Tibial nerve (tissue), 4 donors: ENCODE measurements around the gene EPM2A. TPM values are rescaled to one million over a fixed set of nuclear protein-coding genes. Genes with fewer than 3 reads are reported as not detected.

Experiments used
- DNase-seq, 2 donors: peaks; one replicate each; pipeline ENCODE4 v3.0.0-alpha.2; 2019; ENCODE audit warnings: low spot score in 2 of 2
- H3K27ac ChIP-seq, 4 donors: fragments of 200-600 bp; sonication (generic) in 3 of 4; one replicate each; pipeline ENCODE4 v1.5.1; 2017 to 2019; ENCODE audit warnings: mild to moderate bottlenecking in 1 of 4
- H3K27me3 ChIP-seq, 2 donors: fragments of 200-600 bp; sonication (generic) in 1 of 2; one replicate each; pipeline versions ENCODE4 v1.5.1 to v1.6.0; 2017 to 2019
- H3K36me3 ChIP-seq, 3 donors: fragments of 200-600 bp; sonication (generic); one replicate each; pipeline ENCODE4 v1.5.1; 2018 to 2019
- H3K4me1 ChIP-seq, 4 donors: fragments of 200-600 bp; sonication (generic) in 3 of 4; one replicate each; pipeline ENCODE4 v1.5.1; 2017 to 2019
- H3K4me3 ChIP-seq, 4 donors: fragments of 200-600 bp; sonication (generic) in 3 of 4; one replicate each; pipeline ENCODE4 v1.5.1; 2017 to 2019; ENCODE audit warnings: mild to moderate bottlenecking in 1 of 4, moderate library complexity in 1 of 4
- H3K9me3 ChIP-seq, 4 donors: fragments of 200-600 bp; sonication (generic) in 3 of 4; one replicate each; pipeline ENCODE4 v1.5.1; 2017 to 2019
- CTCF ChIP-seq, 5 experiments: fragments of 200-600 bp in 3 of 5; fragments of 450-650 bp in 2 of 5; sonication (generic) in 3 of 5; IDR thresholded peaks; one replicate each; pipeline ENCODE4 v1.5.1; 2016 to 2019; ENCODE audit warnings: antibody characterized with exemption in 5 of 5, mild to moderate bottlenecking in 3 of 5, moderate library complexity in 2 of 5
- EP300 ChIP-seq, 2 donors: sonication (generic); formaldehyde crosslinking; IDR thresholded peaks; one replicate each; pipeline ENCODE4 v1.6.1; 2017; ENCODE audit warnings: antibody characterized with exemption in 2 of 2, mild to moderate bottlenecking in 1 of 2
- POLR2A ChIP-seq, 2 donors: fragments of 450-650 bp; IDR thresholded peaks; one replicate each; pipeline ENCODE4 v1.6.1; 2017; ENCODE audit warnings: antibody characterized with exemption in 2 of 2, mild to moderate bottlenecking in 2 of 2, moderate library complexity in 2 of 2
- WGBS, 2 donors: methylation state at CpG; one replicate each; pipeline ENCODE4 v1.1.5; 2018; 5-methylcytosine and 5-hydroxymethylcytosine counted together
- total RNA-seq, 4 donors: library from RNA; depleted of rRNA; stranded (reverse); fragments of >200 nt; gene quantifications; one replicate each; pipeline ENCODE4 v1.1.0, GENCODE V29; 2016

Gene EPM2A
- total RNA-seq, 4 donors from 2014 or later = 14.7 to 24.9 (median 20.3) TPM

DNA sequence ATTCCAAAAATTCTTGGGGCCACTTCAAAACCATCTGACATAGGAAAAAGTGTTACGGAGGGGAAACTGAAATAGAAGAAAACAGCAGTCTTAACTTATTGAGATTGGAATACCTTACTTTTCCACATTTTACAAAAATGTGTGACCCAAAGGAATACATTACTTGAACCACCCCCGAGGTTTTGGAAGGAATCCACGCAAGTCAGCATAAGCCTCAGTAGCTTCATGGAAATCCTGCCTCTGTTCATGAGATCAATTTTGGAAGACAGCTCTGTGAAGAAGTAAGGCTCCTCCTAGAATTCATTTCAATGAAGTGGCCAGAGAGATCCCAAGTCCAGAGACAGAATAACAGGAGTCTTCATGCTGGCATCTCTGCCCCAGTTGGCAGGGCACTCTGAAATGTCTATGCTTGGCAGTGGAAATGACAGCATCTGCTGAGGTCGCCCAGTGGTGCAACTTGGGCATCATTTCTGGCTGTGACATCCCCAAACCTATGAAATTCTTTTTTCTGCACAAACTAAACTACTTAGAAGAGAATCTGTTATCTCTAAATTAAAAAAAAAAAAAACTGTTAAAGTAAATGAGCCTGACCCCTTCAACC is 132.5 kb downstream of the EPM2A start:
- no peak for TF ChIP-seq CTCF (IDR thresholded peaks at IDR 0.05)
- no peak for TF ChIP-seq POLR2A (IDR thresholded peaks at IDR 0.05)
- no peak for TF ChIP-seq EP300 (IDR thresholded peaks at IDR 0.05)
- no peak for DNase-seq
- H3K27ac ChIP-seq = no peak overlapping the region
- no peaks in the 10 kb centered on the region for H3K27me3 ChIP-seq
- H3K4me3 ChIP-seq = no peak overlapping the region
- 64 to 68% methylated on average over 4 of the region's 4 CpGs for WGBS, 2 donors
- peaks cover 0 to 8% (median 0%) of the 10 kb centered on the region in 4 donors for H3K9me3 ChIP-seq
- no peaks in the 10 kb centered on the region for H3K36me3 ChIP-seq
- no peaks in the 10 kb centered on the region for H3K4me1 ChIP-seq

GRCh38 chr6:145601397-145601796 is 133.9 kb downstream of the EPM2A start:
- H3K9me3 ChIP-seq = peaks cover 0 to 11% (median 3%) of the 10 kb centered on the region in 4 donors
- no peak for TF ChIP-seq POLR2A (IDR thresholded peaks at IDR 0.05)
- TF ChIP-seq EP300 (IDR thresholded peaks at IDR 0.05) = no peak
- TF ChIP-seq CTCF (IDR thresholded peaks at IDR 0.05) = no peak
- no peaks in the 10 kb centered on the region for H3K4me1 ChIP-seq
- 91 to 96% methylated on average over 2 of the region's 2 CpGs for WGBS, 2 donors
- no peaks in the 10 kb centered on the region for H3K36me3 ChIP-seq
- no peak overlapping the region for H3K4me3 ChIP-seq
- DNase-seq = no peak
- no peaks in the 10 kb centered on the region for H3K27me3 ChIP-seq
- no peak overlapping the region for H3K27ac ChIP-seq

- Histone ChIP-seq H3K4me3 (no peak overlapping the region), H3K27ac (no peak overlapping the region), H3K36me3 (no peaks in the 10 kb centered on the region), H3K27me3 (no peaks in the 10 kb centered on the region), H3K4me1 (no peaks in the 10 kb centered on the region), H3K9me3 (peaks cover 0 to 11% (median 3%) of the 10 kb centered on the region in 4 donors)
- 56 to 70% methylated on average over 2 of the region's 2 CpGs for WGBS, 2 donors
- TF ChIP-seq CTCF (IDR thresholded peaks at IDR 0.05) (no peak), POLR2A (IDR thresholded peaks at IDR 0.05) (no peak), EP300 (IDR thresholded peaks at IDR 0.05) (no peak)
- DNase-seq = no peak
Measured at GRCh38 chr6:145600299-145600698, 135.0 kb downstream of the EPM2A start.

GRCh38 chr6:145588981-145589380 is 146.3 kb downstream of the EPM2A start:
- Histone ChIP-seq H3K9me3 (peaks cover 0 to 13% (median 0%) of the 10 kb centered on the region in 4 donors), H3K27ac (no peak overlapping the region), H3K27me3 (no peaks in the 10 kb centered on the region), H3K36me3 (no peaks in the 10 kb centered on the region), H3K4me1 (no peaks in the 10 kb centered on the region), H3K4me3 (no peak overlapping the region)
- WGBS, 2 donors = 46 to 57% methylated on average over 1 of the region's 1 CpG
- no peak for TF ChIP-seq POLR2A (IDR thresholded peaks at IDR 0.05)
- TF ChIP-seq CTCF (IDR thresholded peaks at IDR 0.05) = no peak
- TF ChIP-seq EP300 (IDR thresholded peaks at IDR 0.05) = no peak
- no peak for DNase-seq

DNA sequence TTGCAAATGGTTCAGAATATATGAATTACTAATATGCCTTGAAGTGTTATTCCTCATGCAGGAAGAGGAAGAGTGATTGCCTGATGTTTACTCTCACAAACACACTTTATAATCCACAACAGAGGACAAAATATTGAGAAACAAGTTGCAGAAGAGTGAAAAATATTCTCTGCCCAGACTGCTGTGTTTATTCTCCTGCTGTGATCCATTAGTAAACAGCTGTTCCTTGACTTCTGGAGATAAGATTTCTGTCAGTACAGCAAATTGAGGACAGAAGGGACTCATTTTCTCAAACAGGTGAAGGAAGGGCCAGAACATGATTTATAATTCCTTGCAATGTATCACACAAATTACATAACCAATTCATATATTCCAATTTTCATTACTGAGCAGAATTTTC is 148.0 kb downstream of the EPM2A start:
- Histone ChIP-seq H3K36me3 (no peaks in the 10 kb centered on the region), H3K4me1 (no peaks in the 10 kb centered on the region), H3K9me3 (peaks cover 0 to 23% (median 0%) of the 10 kb centered on the region in 4 donors), H3K4me3 (no peak overlapping the region), H3K27ac (no peak overlapping the region), H3K27me3 (no peaks in the 10 kb centered on the region)
- DNase-seq = no peak
- TF ChIP-seq POLR2A (IDR thresholded peaks at IDR 0.05) = no peak
- TF ChIP-seq CTCF (IDR thresholded peaks at IDR 0.05) = no peak
- TF ChIP-seq EP300 (IDR thresholded peaks at IDR 0.05) = no peak
